ENCODE measurements around the gene DOCK9.
A peak's percentile ranks its signal among the peaks of the same experiment; 100 is the strongest.

Gene DOCK9

GRCh38 chr13:98983182-98983581 lies 5.3 kb upstream of the DOCK9 start:
- H3K36me3 ChIP-seq (ENCODE audit: insufficient read depth, low read depth, low read length) = no peaks in the 10 kb centered on the region
- no peaks in the 10 kb centered on the region for H3K9me3 ChIP-seq (ENCODE audit: insufficient read depth, low read depth, low read length)
- H3K27ac ChIP-seq (ENCODE audit: low read length) = no peak overlapping the region
- H3K4me1 ChIP-seq (ENCODE audit: insufficient read depth, low read length) = peaks cover 11% of the 10 kb centered on the region
- no peak overlapping the region for H3K4me3 ChIP-seq (ENCODE audit: low read length)
- no peaks in the 10 kb centered on the region for H3K27me3 ChIP-seq (ENCODE audit: insufficient read depth, low read length)
- H3K9ac ChIP-seq (ENCODE audit: low read depth, low read length) = no peak overlapping the region

- Histone ChIP-seq H3K9ac (ENCODE audit: low read depth, low read length) (no peak overlapping the region), H3K36me3 (ENCODE audit: insufficient read depth, low read depth, low read length) (no peaks in the 10 kb centered on the region), H3K27me3 (ENCODE audit: insufficient read depth, low read length) (no peaks in the 10 kb centered on the region), H3K4me3 (ENCODE audit: low read length) (no peak overlapping the region), H3K4me1 (ENCODE audit: insufficient read depth, low read length) (peaks cover 28% of the 10 kb centered on the region), H3K27ac (ENCODE audit: low read length) (no peak overlapping the region), H3K9me3 (ENCODE audit: insufficient read depth, low read depth, low read length) (no peaks in the 10 kb centered on the region)
Observed at GRCh38 chr13:98981369-98982080, 3.7 kb upstream of the DOCK9 start.

DNA sequence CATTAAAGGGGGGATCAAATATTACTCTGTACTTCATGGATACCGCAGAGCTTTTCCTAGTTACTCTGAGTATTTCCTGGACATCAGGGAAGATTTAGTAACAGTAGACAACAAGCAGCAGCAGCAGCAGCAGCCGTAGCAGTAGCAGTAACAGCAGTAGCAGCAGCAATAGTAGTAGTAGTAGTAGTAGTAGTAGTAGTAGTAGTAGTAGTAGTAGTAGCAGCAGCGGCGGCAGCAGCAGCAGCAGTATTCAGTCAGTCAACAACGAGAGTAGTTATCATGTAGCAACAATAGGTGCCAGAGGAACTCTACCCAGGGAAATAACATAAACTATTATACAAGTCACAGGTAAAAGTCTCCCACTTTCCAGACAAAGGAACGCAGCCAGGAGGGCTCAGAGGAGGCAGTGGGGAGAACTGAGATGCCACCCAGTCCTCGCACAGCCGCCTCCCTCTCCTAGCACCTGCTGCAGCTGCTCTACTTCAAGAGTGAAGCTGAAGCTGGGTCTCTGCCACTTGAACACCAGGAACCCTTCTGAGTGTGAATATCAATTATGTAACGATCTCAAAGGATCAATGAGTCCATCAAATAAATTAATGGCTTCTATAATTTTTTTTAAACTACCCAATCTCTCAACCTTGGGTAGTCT lies 1.3 kb upstream of the DOCK9 start:
- Histone ChIP-seq H3K9ac (ENCODE audit: low read depth, low read length) (no peak overlapping the region), H3K4me3 (ENCODE audit: low read length) (no peak overlapping the region), H3K4me1 (ENCODE audit: insufficient read depth, low read length) (peaks cover 33% of the 10 kb centered on the region), H3K27ac (ENCODE audit: low read length) (no peak overlapping the region), H3K9me3 (ENCODE audit: insufficient read depth, low read depth, low read length) (no peaks in the 10 kb centered on the region), H3K27me3 (ENCODE audit: insufficient read depth, low read length) (no peaks in the 10 kb centered on the region), H3K36me3 (ENCODE audit: insufficient read depth, low read depth, low read length) (no peaks in the 10 kb centered on the region)

GRCh38 chr13:98978280-98978679 lies 416 bp upstream of the DOCK9 start:
- H3K4me3 ChIP-seq (ENCODE audit: low read length) = no peak overlapping the region
- no peaks in the 10 kb centered on the region for H3K27me3 ChIP-seq (ENCODE audit: insufficient read depth, low read length)
- H3K4me1 ChIP-seq (ENCODE audit: insufficient read depth, low read length) = peaks cover 38% of the 10 kb centered on the region
- no peak overlapping the region for H3K27ac ChIP-seq (ENCODE audit: low read length)
- no peak overlapping the region for H3K9ac ChIP-seq (ENCODE audit: low read depth, low read length)
- no peaks in the 10 kb centered on the region for H3K36me3 ChIP-seq (ENCODE audit: insufficient read depth, low read depth, low read length)
- H3K9me3 ChIP-seq (ENCODE audit: insufficient read depth, low read depth, low read length) = no peaks in the 10 kb centered on the region

DNA sequence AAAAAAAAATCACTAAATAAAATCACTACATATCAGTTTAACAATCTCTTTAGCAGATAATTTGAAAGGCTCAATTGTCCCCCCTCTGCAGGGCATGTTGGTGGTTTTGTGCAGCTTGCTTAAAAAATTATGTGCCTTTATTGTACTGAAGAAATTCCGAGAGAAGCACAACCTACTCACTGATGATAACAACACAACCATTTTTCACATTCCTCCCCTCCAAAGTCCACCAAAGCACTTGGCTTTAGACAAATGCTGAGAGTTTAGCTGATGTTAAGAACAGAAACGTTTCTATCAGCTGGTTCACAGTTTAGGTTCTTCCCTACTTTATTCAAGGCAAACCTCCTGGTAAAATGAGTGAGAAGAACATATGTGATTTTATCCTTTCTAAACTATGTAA lies 923 bp downstream of the DOCK9 start:
- Histone ChIP-seq H3K9me3 (ENCODE audit: insufficient read depth, low read depth, low read length) (no peaks in the 10 kb centered on the region), H3K36me3 (ENCODE audit: insufficient read depth, low read depth, low read length) (no peaks in the 10 kb centered on the region), H3K4me1 (ENCODE audit: insufficient read depth, low read length) (peaks cover 39% of the 10 kb centered on the region), H3K4me3 (ENCODE audit: low read length) (peak overlapping the region; percentile 31), H3K9ac (ENCODE audit: low read depth, low read length) (peak overlapping the region; percentile 35; the same call in 1 of the 2 replicates), H3K27me3 (ENCODE audit: insufficient read depth, low read length) (no peaks in the 10 kb centered on the region), H3K27ac (ENCODE audit: low read length) (no peak overlapping the region)

DNA sequence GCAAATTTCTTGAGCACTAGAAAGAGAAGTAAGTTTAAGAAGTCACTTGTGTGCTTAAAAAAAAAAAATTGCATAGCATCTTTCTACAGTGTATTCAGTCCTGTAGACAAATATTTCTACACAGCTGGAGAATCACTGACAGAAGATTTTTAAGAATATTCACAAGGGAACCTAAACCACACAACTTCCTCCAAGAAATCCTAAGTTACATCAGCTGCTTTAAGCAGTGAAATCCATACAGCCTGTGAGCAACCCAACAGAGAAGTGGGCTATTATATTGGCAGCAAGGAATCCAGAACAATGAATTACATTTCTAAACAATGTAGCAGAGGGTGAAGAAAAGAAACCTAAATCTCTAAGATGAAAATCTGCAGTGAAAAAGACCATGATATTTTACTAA lies 1.5 kb downstream of the DOCK9 start:
- no peaks in the 10 kb centered on the region for H3K27me3 ChIP-seq (ENCODE audit: insufficient read depth, low read length)
- H3K27ac ChIP-seq (ENCODE audit: low read length) = no peak overlapping the region
- H3K4me3 ChIP-seq (ENCODE audit: low read length) = no peak overlapping the region; the same call in 1 of the 2 replicates
- peaks cover 42% of the 10 kb centered on the region for H3K4me1 ChIP-seq (ENCODE audit: insufficient read depth, low read length)
- peak overlapping the region; percentile 21; the same call in 1 of the 2 replicates for H3K9ac ChIP-seq (ENCODE audit: low read depth, low read length)
- no peaks in the 10 kb centered on the region for H3K36me3 ChIP-seq (ENCODE audit: insufficient read depth, low read depth, low read length)
- no peaks in the 10 kb centered on the region for H3K9me3 ChIP-seq (ENCODE audit: insufficient read depth, low read depth, low read length)

GRCh38 chr13:98975822-98976261 lies 2.0 kb downstream of the DOCK9 start:
- no peaks in the 10 kb centered on the region for H3K9me3 ChIP-seq (ENCODE audit: insufficient read depth, low read depth, low read length)
- no peaks in the 10 kb centered on the region for H3K27me3 ChIP-seq (ENCODE audit: insufficient read depth, low read length)
- no peak overlapping the region for H3K27ac ChIP-seq (ENCODE audit: low read length)
- peak overlapping the region; percentile 5; the same call in 1 of the 2 replicates for H3K4me3 ChIP-seq (ENCODE audit: low read length)
- H3K36me3 ChIP-seq (ENCODE audit: insufficient read depth, low read depth, low read length) = no peaks in the 10 kb centered on the region
- peaks cover 42% of the 10 kb centered on the region for H3K4me1 ChIP-seq (ENCODE audit: insufficient read depth, low read length)
- peak overlapping the region; percentile 21; the same call in 1 of the 2 replicates for H3K9ac ChIP-seq (ENCODE audit: low read depth, low read length)

- Histone ChIP-seq H3K4me3 (ENCODE audit: low read length) (no peak overlapping the region), H3K4me1 (ENCODE audit: insufficient read depth, low read length) (peaks cover 42% of the 10 kb centered on the region), H3K9ac (ENCODE audit: low read depth, low read length) (no peak overlapping the region), H3K27ac (ENCODE audit: low read length) (no peak overlapping the region), H3K36me3 (ENCODE audit: insufficient read depth, low read depth, low read length) (no peaks in the 10 kb centered on the region), H3K9me3 (ENCODE audit: insufficient read depth, low read depth, low read length) (no peaks in the 10 kb centered on the region), H3K27me3 (ENCODE audit: insufficient read depth, low read length) (no peaks in the 10 kb centered on the region)
Observed at GRCh38 chr13:98974053-98974452, 3.8 kb downstream of the DOCK9 start.

DNA sequence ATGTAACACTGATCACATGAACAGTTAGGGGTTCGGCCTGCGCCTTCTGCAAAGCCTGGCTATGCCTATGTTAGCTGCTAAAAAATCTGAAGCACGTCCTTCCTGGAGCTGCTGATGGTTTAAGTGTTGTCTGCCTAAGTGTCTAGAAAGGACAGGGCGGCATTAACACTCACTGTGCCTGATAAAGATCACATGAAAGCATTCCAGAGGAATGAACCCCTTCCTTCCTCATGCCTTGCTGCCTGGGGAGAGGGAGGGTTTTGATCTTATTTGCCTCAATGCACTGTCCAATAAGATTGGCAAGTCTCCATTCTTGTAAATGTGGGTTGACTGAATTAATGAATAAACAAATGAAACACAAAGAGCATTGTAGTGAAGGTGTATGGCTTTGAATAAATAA lies 5.2 kb downstream of the DOCK9 start:
- Histone ChIP-seq H3K4me1 (ENCODE audit: insufficient read depth, low read length) (peaks cover 31% of the 10 kb centered on the region), H3K27ac (ENCODE audit: low read length) (no peak overlapping the region), H3K36me3 (ENCODE audit: insufficient read depth, low read depth, low read length) (no peaks in the 10 kb centered on the region), H3K9me3 (ENCODE audit: insufficient read depth, low read depth, low read length) (no peaks in the 10 kb centered on the region), H3K27me3 (ENCODE audit: insufficient read depth, low read length) (no peaks in the 10 kb centered on the region), H3K9ac (ENCODE audit: low read depth, low read length) (no peak overlapping the region), H3K4me3 (ENCODE audit: low read length) (no peak overlapping the region)

DNA sequence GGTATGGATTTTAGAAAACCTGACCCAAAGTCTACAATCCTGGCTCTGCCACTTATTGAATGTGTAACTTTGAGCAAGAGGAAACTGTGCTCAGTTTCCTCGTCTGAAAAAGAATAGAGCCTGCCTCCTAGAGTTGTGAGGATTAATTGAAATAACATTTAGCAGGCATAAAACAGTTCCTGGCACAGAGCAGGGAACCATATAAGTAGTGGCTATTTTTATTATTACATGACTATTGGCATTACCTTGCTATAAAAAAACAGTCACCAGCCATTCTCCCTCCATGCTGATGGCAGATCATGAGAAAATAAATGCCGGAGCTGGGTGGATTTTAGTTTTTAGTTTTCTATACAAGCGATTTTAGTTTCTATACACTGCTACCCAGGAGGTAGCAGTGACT lies 5.8 kb downstream of the DOCK9 start:
- H3K27ac ChIP-seq (ENCODE audit: low read length) = no peak overlapping the region
- no peak overlapping the region for H3K9ac ChIP-seq (ENCODE audit: low read depth, low read length)

GRCh38 chr13:98970330-98970729 lies 7.5 kb downstream of the DOCK9 start:
- Histone ChIP-seq H3K36me3 (ENCODE audit: insufficient read depth, low read depth, low read length) (no peaks in the 10 kb centered on the region), H3K9me3 (ENCODE audit: insufficient read depth, low read depth, low read length) (no peaks in the 10 kb centered on the region), H3K27me3 (ENCODE audit: insufficient read depth, low read length) (no peaks in the 10 kb centered on the region), H3K4me1 (ENCODE audit: insufficient read depth, low read length) (peaks cover 10% of the 10 kb centered on the region), H3K9ac (ENCODE audit: low read depth, low read length) (no peak overlapping the region), H3K27ac (ENCODE audit: low read length) (no peak overlapping the region), H3K4me3 (ENCODE audit: low read length) (no peak overlapping the region)

More for the DNA sequence above, 5.8 kb downstream of the DOCK9 start:
- Histone ChIP-seq H3K27me3 (ENCODE audit: insufficient read depth, low read length) (no peaks in the 10 kb centered on the region), H3K4me3 (ENCODE audit: low read length) (no peak overlapping the region), H3K4me1 (ENCODE audit: insufficient read depth, low read length) (peaks cover 26% of the 10 kb centered on the region), H3K36me3 (ENCODE audit: insufficient read depth, low read depth, low read length) (no peaks in the 10 kb centered on the region), H3K9me3 (ENCODE audit: insufficient read depth, low read depth, low read length) (no peaks in the 10 kb centered on the region)

DNA sequence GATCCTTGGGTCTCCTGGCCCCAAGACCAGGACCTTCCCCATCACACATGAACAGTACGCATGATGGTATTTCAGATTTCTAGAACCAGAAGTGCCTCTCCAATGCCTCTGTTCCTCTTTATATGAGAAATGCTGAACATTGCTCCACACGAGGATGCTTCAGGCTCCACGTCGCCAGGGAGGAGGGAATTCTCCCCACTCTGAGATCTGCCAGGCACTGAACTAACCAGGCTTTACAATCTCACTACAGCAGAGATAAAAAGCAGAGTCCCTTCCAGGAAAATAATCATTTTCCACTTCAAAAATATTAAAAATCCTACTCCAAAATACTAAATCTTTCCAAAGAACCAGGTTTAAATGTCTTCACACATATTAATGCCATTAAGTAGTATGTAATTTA lies 10.4 kb downstream of the DOCK9 start:
- H3K4me1 ChIP-seq (ENCODE audit: insufficient read depth, low read length) = 0 out of 2 replicates have a peak, but pooled peaks cover 3% of the 10 kb centered on the region
- no peaks in the 10 kb centered on the region for H3K36me3 ChIP-seq (ENCODE audit: insufficient read depth, low read depth, low read length)
- no peak overlapping the region for H3K4me3 ChIP-seq (ENCODE audit: low read length)
- H3K9me3 ChIP-seq (ENCODE audit: insufficient read depth, low read depth, low read length) = no peaks in the 10 kb centered on the region
- H3K27ac ChIP-seq (ENCODE audit: low read length) = no peak overlapping the region
- H3K27me3 ChIP-seq (ENCODE audit: insufficient read depth, low read length) = no peaks in the 10 kb centered on the region
- H3K9ac ChIP-seq (ENCODE audit: low read depth, low read length) = no peak overlapping the region
